ENCODE results near the gene SLC1A2.

SLC1A2 gene

DNA sequence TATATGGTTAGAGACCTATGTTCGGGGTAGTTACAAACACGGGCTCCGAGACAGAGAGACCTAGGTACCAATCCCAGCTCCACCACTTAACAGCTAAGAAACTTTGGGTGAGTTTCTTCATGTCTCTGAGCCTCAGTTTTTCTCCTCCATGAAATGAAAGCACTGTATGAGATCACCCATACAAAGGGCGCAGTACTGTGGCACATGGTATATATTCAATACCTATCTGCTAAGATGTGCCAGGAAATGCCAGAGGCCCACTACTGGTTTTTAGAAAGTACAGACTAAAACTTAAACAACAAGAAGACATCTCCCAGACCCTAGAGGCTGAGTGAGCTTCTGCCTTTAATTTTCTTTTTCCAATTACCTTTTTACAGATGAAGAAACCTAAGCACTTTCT is 69.5 kb downstream of the SLC1A2 start:
- H3K27me3 ChIP-seq (ENCODE audit: control insufficient read depth, insufficient read depth, low read length) = no peaks in the 10 kb centered on the region
- H3K9ac ChIP-seq (ENCODE audit: low read length) = no peak overlapping the region
- no peak overlapping the region for H3K27ac ChIP-seq (ENCODE audit: low read depth, low read length)
- H3K4me3 ChIP-seq (ENCODE audit: low read length) = no peak overlapping the region
- H3K4me1 ChIP-seq (ENCODE audit: control insufficient read depth, insufficient read depth, low read length) = no peaks in the 10 kb centered on the region
- H3K36me3 ChIP-seq (ENCODE audit: control insufficient read depth, insufficient read depth, low read length) = no peaks in the 10 kb centered on the region

DNA sequence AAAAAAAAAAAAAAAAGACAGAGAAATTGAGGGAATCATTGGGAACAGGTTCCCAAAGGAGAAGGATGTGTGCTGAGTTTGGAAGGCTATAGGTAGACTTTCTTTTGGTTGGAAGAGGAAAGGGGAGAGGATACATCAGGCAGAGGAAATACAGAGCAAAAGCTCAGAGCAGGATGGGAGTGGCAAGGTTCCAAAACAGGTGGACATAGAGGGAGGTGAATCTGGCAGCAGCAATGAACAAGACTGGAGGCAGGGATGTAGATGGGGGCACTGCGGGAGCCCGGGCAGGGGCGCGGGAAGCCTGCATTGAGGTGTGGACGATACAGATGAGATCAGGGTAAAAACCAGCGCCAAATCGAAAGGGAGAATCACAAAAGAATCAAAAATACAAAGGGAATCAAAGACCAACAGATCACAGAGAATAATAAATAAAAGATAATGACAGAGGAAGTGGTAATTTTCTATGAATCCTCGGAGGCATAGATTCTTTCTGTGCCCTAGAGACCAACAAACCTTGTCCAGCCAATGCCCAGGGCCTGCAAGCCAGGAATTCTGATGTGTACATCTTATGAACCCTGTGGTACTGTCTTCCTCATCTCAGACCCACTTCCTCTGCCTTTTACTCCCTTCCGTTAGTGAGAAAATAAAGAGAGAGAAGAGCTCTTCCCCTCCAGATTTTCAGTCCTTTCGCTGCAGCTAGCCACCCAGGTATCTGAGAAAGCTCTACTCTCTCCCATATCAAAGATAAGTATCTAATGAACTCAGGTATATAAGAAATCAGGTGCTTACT is 70.3 kb downstream of the SLC1A2 start:
- H3K9ac ChIP-seq (ENCODE audit: low read length) = no peak overlapping the region
- no peaks in the 10 kb centered on the region for H3K4me1 ChIP-seq (ENCODE audit: control insufficient read depth, insufficient read depth, low read length)
- H3K36me3 ChIP-seq (ENCODE audit: control insufficient read depth, insufficient read depth, low read length) = no peaks in the 10 kb centered on the region
- H3K4me3 ChIP-seq (ENCODE audit: low read length) = no peak overlapping the region
- no peak overlapping the region for H3K27ac ChIP-seq (ENCODE audit: low read depth, low read length)
- no peaks in the 10 kb centered on the region for H3K27me3 ChIP-seq (ENCODE audit: control insufficient read depth, insufficient read depth, low read length)

DNA sequence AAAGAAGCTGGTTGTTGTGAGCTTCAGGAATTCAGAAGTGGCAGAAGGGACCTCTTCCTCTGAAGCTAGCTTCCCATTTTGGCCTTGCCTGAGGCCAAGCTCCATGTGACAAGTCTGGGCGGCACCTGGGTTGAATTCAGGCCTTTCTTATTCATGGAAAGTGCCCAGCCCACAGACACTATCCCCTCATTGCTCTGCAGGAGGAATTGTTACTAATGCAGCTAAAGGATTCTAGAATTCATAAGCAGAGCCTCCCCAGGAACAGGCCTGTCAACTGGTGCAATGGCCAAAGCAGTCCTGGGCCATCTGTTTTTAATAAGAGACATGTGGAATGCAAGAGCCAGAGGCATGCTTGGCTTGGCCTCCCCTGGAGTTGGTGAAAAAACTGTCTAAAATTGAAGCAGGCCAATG is 71.4 kb downstream of the SLC1A2 start:
- no peaks in the 10 kb centered on the region for H3K27me3 ChIP-seq (ENCODE audit: control insufficient read depth, insufficient read depth, low read length)
- no peak overlapping the region for H3K4me3 ChIP-seq (ENCODE audit: low read length)
- no peak overlapping the region for H3K9ac ChIP-seq (ENCODE audit: low read length)
- H3K4me1 ChIP-seq (ENCODE audit: control insufficient read depth, insufficient read depth, low read length) = no peaks in the 10 kb centered on the region
- H3K36me3 ChIP-seq (ENCODE audit: control insufficient read depth, insufficient read depth, low read length) = no peaks in the 10 kb centered on the region
- H3K27ac ChIP-seq (ENCODE audit: low read depth, low read length) = no peak overlapping the region

DNA sequence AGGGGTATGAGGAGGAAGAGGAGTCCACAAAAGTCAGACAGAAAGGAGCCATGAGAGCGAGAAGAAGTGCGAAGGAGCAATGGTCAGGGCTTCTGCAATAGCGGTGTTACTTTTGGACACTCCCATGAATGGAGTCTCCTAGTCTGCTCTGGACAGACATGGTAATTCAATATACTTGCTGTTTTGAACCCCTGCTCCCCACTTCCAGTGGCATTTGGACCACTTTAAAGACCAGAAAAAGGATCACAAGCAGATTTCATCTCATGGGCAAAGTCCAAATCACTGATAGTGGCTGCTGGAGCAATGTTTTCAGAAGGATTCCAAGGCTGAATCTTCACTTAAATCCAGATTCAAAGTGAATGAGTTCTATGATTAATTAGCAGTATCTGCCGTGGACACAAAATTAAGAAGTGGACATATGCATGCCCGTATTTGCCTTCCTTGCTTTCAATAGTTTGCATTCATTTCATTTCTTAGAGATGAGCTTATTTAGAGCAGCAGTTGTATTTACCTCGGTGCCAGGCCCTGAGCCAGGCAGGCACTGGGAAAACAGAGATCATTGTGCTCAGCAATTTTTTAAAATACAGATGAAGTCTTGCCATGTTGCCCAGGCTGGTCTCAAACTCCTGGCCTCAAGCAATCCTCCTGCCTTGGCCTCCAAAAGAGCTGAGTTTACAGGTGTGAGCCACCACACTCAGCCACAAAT is 72.0 kb downstream of the SLC1A2 start:
- H3K27me3 ChIP-seq (ENCODE audit: control insufficient read depth, insufficient read depth, low read length) = no peaks in the 10 kb centered on the region
- H3K36me3 ChIP-seq (ENCODE audit: control insufficient read depth, insufficient read depth, low read length) = no peaks in the 10 kb centered on the region
- no peak overlapping the region for H3K4me3 ChIP-seq (ENCODE audit: low read length)
- H3K4me1 ChIP-seq (ENCODE audit: control insufficient read depth, insufficient read depth, low read length) = no peaks in the 10 kb centered on the region
- no peak overlapping the region for H3K9ac ChIP-seq (ENCODE audit: low read length)
- H3K27ac ChIP-seq (ENCODE audit: low read depth, low read length) = no peak overlapping the region

DNA sequence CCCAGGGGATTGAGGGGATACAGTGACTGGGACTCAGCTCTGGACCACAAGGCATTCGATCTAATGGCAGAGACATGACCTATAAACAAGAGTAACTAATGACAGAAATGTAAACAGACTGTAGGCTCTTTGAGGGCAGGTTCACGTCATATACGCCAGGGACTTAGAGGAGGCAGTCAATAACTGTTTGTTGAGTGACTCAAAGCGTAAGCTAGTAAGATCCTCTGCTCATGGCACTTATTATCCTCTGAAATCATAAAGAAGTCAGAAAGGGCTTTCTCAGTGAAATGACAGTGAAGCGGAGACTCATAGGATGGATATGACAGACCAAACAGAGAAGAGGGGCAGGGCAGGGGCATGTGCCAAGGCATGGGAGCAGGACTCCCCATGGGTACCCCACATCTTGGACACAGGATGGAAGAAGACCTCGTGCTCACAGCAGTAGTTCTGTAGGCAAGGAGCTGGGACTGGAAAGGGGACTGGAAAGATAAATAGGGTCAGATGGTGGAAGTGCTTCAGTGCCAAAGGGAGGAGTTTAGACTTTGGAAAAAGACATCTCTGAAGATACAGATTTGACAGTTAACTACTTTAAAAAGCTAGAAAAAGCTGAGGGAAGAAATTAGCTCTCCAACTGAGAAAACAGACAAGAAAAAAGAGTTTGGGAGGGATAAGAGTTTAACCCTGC is 72.7 kb downstream of the SLC1A2 start:
- H3K36me3 ChIP-seq (ENCODE audit: control insufficient read depth, insufficient read depth, low read length) = no peaks in the 10 kb centered on the region
- H3K27ac ChIP-seq (ENCODE audit: low read depth, low read length) = no peak overlapping the region
- H3K27me3 ChIP-seq (ENCODE audit: control insufficient read depth, insufficient read depth, low read length) = no peaks in the 10 kb centered on the region
- no peaks in the 10 kb centered on the region for H3K4me1 ChIP-seq (ENCODE audit: control insufficient read depth, insufficient read depth, low read length)
- no peak overlapping the region for H3K4me3 ChIP-seq (ENCODE audit: low read length)
- no peak overlapping the region for H3K9ac ChIP-seq (ENCODE audit: low read length)

DNA sequence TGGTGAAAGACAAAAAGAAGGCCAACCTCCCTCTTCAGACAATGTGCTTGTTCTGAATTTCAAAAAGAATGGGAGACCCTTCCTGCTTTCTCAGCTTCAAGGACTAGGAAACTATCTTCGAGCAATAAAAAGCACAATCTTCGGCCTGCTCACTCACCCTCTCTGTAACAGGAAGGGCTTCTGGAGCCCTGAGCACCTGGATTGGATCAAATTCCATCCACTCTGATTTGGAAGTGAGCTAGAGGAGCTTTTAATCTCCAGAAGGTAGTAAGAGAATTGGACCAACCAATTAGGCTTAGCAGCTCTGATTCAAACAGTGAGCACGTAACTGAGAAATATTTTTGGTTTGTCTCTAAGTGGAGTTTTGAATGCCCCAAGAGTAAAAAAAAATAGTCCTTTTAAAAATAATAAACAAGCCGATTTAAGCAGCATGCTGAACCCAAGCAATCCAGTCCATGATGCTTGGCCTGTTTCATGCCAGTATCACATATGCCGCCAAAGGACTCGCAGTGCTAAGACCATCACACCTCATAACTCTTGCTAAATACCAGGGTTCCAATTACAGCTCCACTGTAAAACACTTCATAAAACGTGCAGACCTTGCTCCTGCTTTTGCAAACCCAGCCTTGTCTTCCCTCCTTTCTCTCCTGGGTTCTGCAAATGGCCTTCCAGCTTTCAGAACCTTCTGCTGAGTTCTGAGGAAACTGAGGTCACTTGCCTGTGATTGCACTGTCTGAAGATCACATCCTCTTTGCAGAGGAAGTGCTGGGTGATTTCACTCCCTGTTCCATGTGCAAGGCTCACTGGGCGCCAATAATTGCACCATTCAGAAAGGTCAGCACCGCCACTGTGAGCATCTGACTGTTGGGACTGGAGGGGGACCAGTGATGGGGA is 74.4 kb downstream of the SLC1A2 start:
- H3K27ac ChIP-seq (ENCODE audit: low read depth, low read length) = no peak overlapping the region
- H3K36me3 ChIP-seq (ENCODE audit: control insufficient read depth, insufficient read depth, low read length) = no peaks in the 10 kb centered on the region
- no peak overlapping the region for H3K9ac ChIP-seq (ENCODE audit: low read length)
- H3K4me3 ChIP-seq (ENCODE audit: low read length) = no peak overlapping the region
- H3K27me3 ChIP-seq (ENCODE audit: control insufficient read depth, insufficient read depth, low read length) = no peaks in the 10 kb centered on the region
- H3K4me1 ChIP-seq (ENCODE audit: control insufficient read depth, insufficient read depth, low read length) = no peaks in the 10 kb centered on the region

DNA sequence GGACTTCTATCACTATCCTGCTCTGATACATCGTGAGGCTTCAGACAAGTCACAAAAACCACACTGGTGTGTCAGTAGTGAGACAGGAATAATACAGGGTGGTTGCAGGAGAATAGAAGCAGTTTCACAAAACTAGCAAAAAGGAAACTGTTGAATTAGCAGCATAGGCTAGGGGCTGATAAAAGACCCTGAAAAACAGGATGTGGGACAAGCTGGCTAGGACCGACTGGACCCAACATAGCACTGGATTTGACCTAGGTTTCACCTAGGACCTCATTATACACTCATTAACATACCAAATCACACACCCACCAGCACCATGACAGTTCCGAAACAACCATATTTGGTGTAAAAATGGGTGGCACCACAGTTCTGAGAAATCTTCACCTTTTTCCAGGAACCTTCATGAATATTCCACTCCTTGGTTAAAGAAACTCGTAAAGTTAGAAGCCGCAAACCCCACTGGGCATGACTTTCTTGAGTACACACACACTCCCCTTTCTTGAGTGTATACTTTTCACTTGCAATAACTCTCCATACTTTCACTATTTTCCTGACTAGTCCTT is 76.2 kb downstream of the SLC1A2 start:
- H3K36me3 ChIP-seq (ENCODE audit: control insufficient read depth, insufficient read depth, low read length) = no peaks in the 10 kb centered on the region
- H3K4me1 ChIP-seq (ENCODE audit: control insufficient read depth, insufficient read depth, low read length) = no peaks in the 10 kb centered on the region
- no peak overlapping the region for H3K27ac ChIP-seq (ENCODE audit: low read depth, low read length)
- no peak overlapping the region for H3K9ac ChIP-seq (ENCODE audit: low read length)
- H3K4me3 ChIP-seq (ENCODE audit: low read length) = no peak overlapping the region
- H3K27me3 ChIP-seq (ENCODE audit: control insufficient read depth, insufficient read depth, low read length) = no peaks in the 10 kb centered on the region

DNA sequence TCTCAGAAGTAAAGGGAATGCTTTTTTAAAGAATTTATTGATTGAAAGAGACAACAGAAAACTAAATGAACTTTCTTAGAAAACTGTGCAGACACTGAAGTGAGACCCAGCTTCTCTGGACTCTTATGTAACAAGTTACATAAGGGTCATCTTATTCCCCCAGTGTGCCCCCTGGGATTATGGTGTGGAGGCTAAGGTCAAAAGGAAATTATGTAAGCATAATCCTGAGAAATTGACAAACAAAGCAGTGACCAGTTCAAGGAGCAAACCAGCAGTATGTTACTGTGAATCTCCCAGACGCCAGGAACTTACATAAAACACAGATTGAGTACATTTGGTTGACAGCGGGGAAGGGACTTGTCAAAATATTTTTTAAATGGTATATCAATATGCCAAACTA is 78.6 kb downstream of the SLC1A2 start:
- Histone ChIP-seq H3K9ac (ENCODE audit: low read length) (no peak overlapping the region), H3K27ac (ENCODE audit: low read depth, low read length) (no peak overlapping the region), H3K27me3 (ENCODE audit: control insufficient read depth, insufficient read depth, low read length) (no peaks in the 10 kb centered on the region), H3K4me3 (ENCODE audit: low read length) (no peak overlapping the region), H3K36me3 (ENCODE audit: control insufficient read depth, insufficient read depth, low read length) (no peaks in the 10 kb centered on the region), H3K4me1 (ENCODE audit: control insufficient read depth, insufficient read depth, low read length) (no peaks in the 10 kb centered on the region)

DNA sequence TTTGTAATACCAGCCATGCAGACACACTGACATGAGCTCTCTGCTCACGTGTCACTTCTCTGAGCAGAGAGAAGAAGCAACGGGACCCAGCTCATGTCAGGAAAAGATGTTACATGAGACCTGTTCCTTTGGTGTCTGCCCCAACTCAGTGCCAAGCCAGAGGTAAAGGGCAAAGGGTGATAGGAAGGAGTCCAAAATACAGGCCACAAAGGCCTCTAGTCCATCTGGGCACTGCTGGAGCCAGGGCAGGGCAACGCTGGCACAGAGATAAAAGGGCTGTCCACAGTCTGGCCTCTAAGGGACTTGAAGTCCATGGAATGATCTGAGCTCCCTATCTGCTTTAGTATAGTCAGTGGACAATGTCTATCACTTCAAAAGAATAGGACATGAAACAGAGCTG is 79.3 kb downstream of the SLC1A2 start:
- H3K4me3 ChIP-seq (ENCODE audit: low read length) = no peak overlapping the region
- H3K36me3 ChIP-seq (ENCODE audit: control insufficient read depth, insufficient read depth, low read length) = no peaks in the 10 kb centered on the region
- no peaks in the 10 kb centered on the region for H3K4me1 ChIP-seq (ENCODE audit: control insufficient read depth, insufficient read depth, low read length)
- no peak overlapping the region for H3K9ac ChIP-seq (ENCODE audit: low read length)
- no peak overlapping the region for H3K27ac ChIP-seq (ENCODE audit: low read depth, low read length)
- H3K27me3 ChIP-seq (ENCODE audit: control insufficient read depth, insufficient read depth, low read length) = no peaks in the 10 kb centered on the region

DNA sequence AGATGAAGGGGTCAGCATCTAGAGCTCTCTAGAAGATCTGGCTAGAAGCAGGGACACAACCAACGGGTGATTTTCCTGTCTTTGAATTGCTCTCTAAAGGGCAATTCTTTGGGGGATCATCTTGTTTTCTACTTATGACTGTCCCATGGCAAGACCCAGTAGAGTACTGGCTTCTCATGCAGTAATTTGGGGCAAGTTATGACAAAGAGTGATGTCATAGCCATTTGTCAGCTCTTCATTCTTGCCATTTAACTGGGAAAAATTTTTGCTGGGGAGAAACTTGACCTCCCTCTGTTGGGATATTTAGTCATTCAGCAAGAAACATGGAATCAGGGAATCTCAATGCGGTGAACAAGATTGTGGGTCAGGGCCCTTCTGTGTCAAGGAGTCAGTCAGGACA is 80.4 kb downstream of the SLC1A2 start:
- H3K9ac ChIP-seq (ENCODE audit: low read length) = no peak overlapping the region
- H3K27ac ChIP-seq (ENCODE audit: low read depth, low read length) = no peak overlapping the region
- H3K4me3 ChIP-seq (ENCODE audit: low read length) = no peak overlapping the region
- no peaks in the 10 kb centered on the region for H3K4me1 ChIP-seq (ENCODE audit: control insufficient read depth, insufficient read depth, low read length)
- no peaks in the 10 kb centered on the region for H3K27me3 ChIP-seq (ENCODE audit: control insufficient read depth, insufficient read depth, low read length)
- no peaks in the 10 kb centered on the region for H3K36me3 ChIP-seq (ENCODE audit: control insufficient read depth, insufficient read depth, low read length)

DNA sequence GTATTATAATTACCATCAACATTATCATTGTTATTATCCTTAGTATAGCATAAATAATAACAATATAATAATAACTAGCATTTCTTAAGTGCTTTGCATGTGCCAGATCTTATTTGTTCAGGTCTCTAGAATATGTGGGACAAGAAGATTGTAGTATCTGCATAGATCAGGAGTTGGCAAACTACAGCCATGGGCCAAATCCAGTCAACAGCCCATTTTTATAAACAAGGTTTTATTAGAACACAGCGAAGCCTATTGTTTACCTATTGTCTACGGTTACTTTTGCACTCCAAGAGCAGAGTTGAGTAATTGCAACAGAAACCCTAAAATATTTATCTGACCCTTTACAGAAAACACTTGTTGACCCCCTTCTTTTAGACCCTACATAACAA is 81.4 kb downstream of the SLC1A2 start:
- no peak overlapping the region for H3K27ac ChIP-seq (ENCODE audit: low read depth, low read length)
- H3K27me3 ChIP-seq (ENCODE audit: control insufficient read depth, insufficient read depth, low read length) = no peaks in the 10 kb centered on the region
- no peak overlapping the region for H3K4me3 ChIP-seq (ENCODE audit: low read length)
- H3K9ac ChIP-seq (ENCODE audit: low read length) = no peak overlapping the region
- no peaks in the 10 kb centered on the region for H3K4me1 ChIP-seq (ENCODE audit: control insufficient read depth, insufficient read depth, low read length)
- H3K36me3 ChIP-seq (ENCODE audit: control insufficient read depth, insufficient read depth, low read length) = no peaks in the 10 kb centered on the region

All from rectal smooth muscle tissue (tissue), 1 donor.